IMR-90 (cell line): ENCODE results near the gene ADGRA3. TPM values are rescaled to one million over a fixed set of nuclear protein-coding genes. Genes with fewer than 3 reads are reported as not detected.

Experiments used
- ATAC-seq: fragments of 200-7000 bp; cut with Tn5 transposase; 2 replicates; pipeline ENCODE4 v1.9.1; 2020; ENCODE audit warnings: low read depth, mild to moderate bottlenecking, moderate library complexity
- BruUV-seq: library from RNA; stranded (reverse); fragments of 400-500 nt; replicated peaks from 2 replicates; lab custom pipeline; 2021; lab: Mats Ljungman, UMichigan
- CTCF ChIA-PET: fragments of 300-600 bp; formaldehyde crosslinking; extraction: SDS; loops from one replicate; lab custom pipeline; 2021; ENCODE audit warnings: antibody characterized with exemption; lab: Yijun Ruan, JAX
- POLR2A ChIA-PET: fragments of 300-600 bp; sonication (Branson Sonifier 250); formaldehyde crosslinking; loops from one replicate; lab custom pipeline; 2022; ENCODE audit warnings: antibody characterized with exemption; ENCODE audit not compliant: unreplicated experiment; lab: Charles Lee
- DNase-seq: peaks from one replicate; pipeline ENCODE4 v3.0.0; 2013
- H2AFZ ChIP-seq: replicated peaks from 2 replicates; pipeline ENCODE3; 2013; ENCODE audit warnings: low read length, mild to moderate bottlenecking; ENCODE audit not compliant: poor library complexity
- H2AK5ac ChIP-seq: 2 replicates; pipeline ENCODE4 v1.6.1; 2013; ENCODE audit warnings: low read depth, low read length, inconsistent platforms
- H2AK9ac ChIP-seq: replicated peaks from 2 replicates; pipeline ENCODE3; 2013; ENCODE audit warnings: mild to moderate bottlenecking, low read depth, low read length, moderate library complexity; ENCODE audit not compliant: poor library complexity
- H2BK120ac ChIP-seq: 2 replicates; pipeline ENCODE4 v1.6.1; 2013; ENCODE audit warnings: low read depth, low read length, inconsistent platforms
- H2BK15ac ChIP-seq: 3 replicates; pipeline ENCODE4 v1.6.1; 2013; ENCODE audit warnings: low read depth, low read length, inconsistent platforms
- H2BK20ac ChIP-seq: 2 replicates; pipeline ENCODE4 v1.6.1; 2013; ENCODE audit warnings: low read depth, mild to moderate bottlenecking, inconsistent platforms, low read length, moderate library complexity
- H2BK5ac ChIP-seq: 2 replicates; pipeline ENCODE4 v1.6.1; 2013; ENCODE audit warnings: mild to moderate bottlenecking, low read depth, low read length, inconsistent platforms; ENCODE audit not compliant: poor library complexity, severe bottlenecking
- H3K14ac ChIP-seq: replicated peaks from 2 replicates; pipeline ENCODE4 v1.6.1; 2013; ENCODE audit warnings: low read depth, low read length, inconsistent platforms
- H3K18ac ChIP-seq: 2 replicates; pipeline ENCODE4 v1.6.1; 2013; ENCODE audit warnings: low read depth, low read length, control low read depth
- H3K23ac ChIP-seq: 2 replicates; pipeline ENCODE4 v1.6.1; 2013; ENCODE audit warnings: low read depth, low read length, inconsistent platforms
- H3K27ac ChIP-seq: 2 replicates; pipeline ENCODE4 v1.5.1; 2013; ENCODE audit warnings: mild to moderate bottlenecking, control low read depth, low read length; ENCODE audit not compliant: insufficient read depth
- H3K27me3 ChIP-seq: 2 replicates; pipeline ENCODE4 v1.6.1; 2013; ENCODE audit warnings: low read length; ENCODE audit not compliant: control insufficient read depth, insufficient read depth
- H3K36me3 ChIP-seq: 2 replicates; pipeline ENCODE4 v1.6.1; 2013; ENCODE audit warnings: low read length, mixed read lengths; ENCODE audit not compliant: control insufficient read depth, insufficient read depth
- H3K4ac ChIP-seq: 2 replicates; pipeline ENCODE4 v1.6.1; 2013; ENCODE audit warnings: low read depth, low read length, inconsistent platforms
- H3K4me1 ChIP-seq: 2 replicates; pipeline ENCODE4 v1.6.1; 2013; ENCODE audit warnings: low read length, mixed read lengths; ENCODE audit not compliant: control insufficient read depth, insufficient read depth
- H3K4me2 ChIP-seq: 2 replicates; pipeline ENCODE4 v1.6.1; 2013; ENCODE audit warnings: low read depth, mild to moderate bottlenecking, control low read depth, low read length, moderate library complexity
- H3K4me3 ChIP-seq: 2 replicates; pipeline ENCODE4 v1.5.1; 2013; ENCODE audit warnings: low read depth, mild to moderate bottlenecking, control low read depth, low read length, moderate library complexity; ENCODE audit not compliant: insufficient read depth
- H3K56ac ChIP-seq: 2 replicates; pipeline ENCODE4 v1.6.1; 2013; ENCODE audit warnings: low read length, inconsistent platforms; ENCODE audit not compliant: insufficient read depth; ENCODE audit errors: extremely low read depth
- H3K79me1 ChIP-seq, 2 experiments: 2 replicates each; pipeline ENCODE4 v1.6.1; 2013; ENCODE audit warnings: low read length in 2 of 2, inconsistent platforms in 1 of 2, low read depth in 1 of 2
- H3K9ac ChIP-seq: 2 replicates; pipeline ENCODE4 v1.6.1; 2013; ENCODE audit warnings: low read depth, low read length, control low read depth
- H3K9me1 ChIP-seq: 2 replicates; pipeline ENCODE4 v1.6.1; 2013; ENCODE audit warnings: low read length, inconsistent platforms; ENCODE audit not compliant: insufficient read depth
- H3K9me3 ChIP-seq: 2 replicates; pipeline ENCODE4 v1.6.1; 2013; ENCODE audit warnings: low read length; ENCODE audit not compliant: control insufficient read depth, insufficient read depth
- H4K20me1 ChIP-seq: 2 replicates; pipeline ENCODE4 v1.6.1; 2013; ENCODE audit warnings: low read length, inconsistent platforms; ENCODE audit not compliant: insufficient read depth
- H4K5ac ChIP-seq: 2 replicates; pipeline ENCODE4 v1.6.1; 2013; ENCODE audit warnings: mild to moderate bottlenecking, low read depth, low read length, control low read depth
- H4K8ac ChIP-seq, 2 experiments: 2 replicates each; pipeline ENCODE4 v1.6.1; 2013; ENCODE audit warnings: low read depth in 2 of 2, low read length in 2 of 2, control low read depth in 1 of 2, inconsistent platforms in 1 of 2
- H4K91ac ChIP-seq: 2 replicates; pipeline ENCODE4 v1.6.1; 2013; ENCODE audit warnings: low read depth, low read length, inconsistent platforms; ENCODE audit not compliant: insufficient read depth
- BHLHE40 ChIP-seq: fragments of 150-350 bp; IDR thresholded peaks from 2 replicates; pipeline ENCODE4 v1.6.1; 2016; ENCODE audit warnings: mild to moderate bottlenecking, low read depth, low read length
- CEBPB ChIP-seq: IDR thresholded peaks from 2 replicates; pipeline ENCODE4 v1.6.1; 2012; ENCODE audit warnings: low read depth, low read length, improper control_type of control experiment
- FOS ChIP-seq: fragments of 150-350 bp; IDR thresholded peaks from 2 replicates; pipeline ENCODE4 v1.6.1; 2016; ENCODE audit warnings: low read depth, low read length
- NFE2L2 ChIP-seq: fragments of 150-350 bp; IDR thresholded peaks from 2 replicates; pipeline ENCODE4 v1.6.1; 2016; ENCODE audit warnings: low read depth, mild to moderate bottlenecking, low read length
- SMC3 ChIP-seq: fragments of 150-350 bp; IDR thresholded peaks from 2 replicates; pipeline ENCODE4 v1.6.1; 2016; ENCODE audit warnings: low read depth, mild to moderate bottlenecking, antibody characterized with exemption, low read length, moderate library complexity
- WGBS, 2 experiments: methylation state at CpG; one replicate each; pipeline versions ENCODE4 v1.1.5 to v1.1.7; 2013; ENCODE audit warnings: missing lambda C conversion rate in 2 of 2; ENCODE audit not compliant: insufficient read length in 1 of 2; ENCODE audit errors: extremely low coverage in 2 of 2; 5-methylcytosine and 5-hydroxymethylcytosine counted together
- dilution Hi-C: fragments of 300-500 bp; cut with HindIII; formaldehyde crosslinking; loops from one replicate; pipeline ENCODE4 v1.14.3; 2018; ENCODE audit warnings: low sequenced_read_pairs; ENCODE audit not compliant: unreplicated experiment
- in situ Hi-C: fragments of 300-500 bp; cut with MboI; formaldehyde crosslinking; loops from 3 replicates; pipeline ENCODE4 v1.14.3; 2019; ENCODE audit warnings: low sequenced_read_pairs, inconsistent platforms, mixed read lengths
- intact Hi-C: fragments of 100-400 bp; cut with micrococcal nuclease; formaldehyde crosslinking; loops from 2 replicates; pipeline ENCODE4 v1.10.0; 2022
- polyA plus RNA-seq, 3 experiments: library from polyadenylated mRNA; depleted of rRNA; stranded (reverse); fragments of >200 nt; gene quantifications; 2 replicates each; pipeline ENCODE4 v1.2.3, GENCODE V29; 2012; ENCODE audit warnings: low replicate concordance in 1 of 3
- total RNA-seq: library from RNA; depleted of rRNA; stranded (reverse); fragments of >200 nt; gene quantifications from 2 replicates; pipeline ENCODE4 v1.2.3, GENCODE V29; 2012
- TF ChIP-seq, protein P1 (sequence below): fragments of 150-350 bp; IDR thresholded peaks from 2 replicates; pipeline ENCODE4 v1.6.1; 2016; ENCODE audit warnings: low read depth, mild to moderate bottlenecking, low read length, moderate library complexity, borderline replicate concordance
- TF ChIP-seq, protein P2 (sequence below): conservative IDR thresholded peaks from 2 replicates; pipeline ENCODE4 v1.5.1; 2012; ENCODE audit warnings: mild to moderate bottlenecking, low read depth, low read length, improper control_type of control experiment

Gene ADGRA3
- total and polyA plus RNA-seq, 2 of the 4 experiments (the other 2 are of a cell fraction): 20.1 to 28.0 TPM

DNA sequence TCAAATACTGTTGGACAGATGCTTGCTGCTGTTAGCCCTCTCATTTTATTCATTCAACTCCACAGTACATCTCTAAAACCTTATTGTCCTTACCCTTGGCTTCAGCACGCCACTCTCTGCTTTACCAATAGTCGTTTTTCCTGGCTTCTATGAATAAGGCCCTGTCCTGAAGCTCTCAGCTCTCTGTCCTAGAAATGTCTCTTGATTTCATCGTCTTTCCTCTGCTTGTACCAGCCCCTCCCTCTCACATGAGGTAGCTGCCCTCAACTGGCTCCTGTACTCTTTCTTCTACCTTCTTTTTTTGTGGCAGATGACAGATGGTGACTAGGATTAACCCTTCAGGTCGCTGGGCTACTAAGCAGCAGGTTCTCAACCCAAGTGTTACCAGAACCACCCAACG, 11.4 kb downstream of the ADGRA3 start:
- no peak overlapping the region for H2BK15ac ChIP-seq
- 0 out of 2 replicates have a peak overlapping the region, but pooled peaks have one; percentile 24 for H3K23ac ChIP-seq
- DNase-seq (no peak), ATAC-seq (no peak)
- H2BK5ac ChIP-seq: no peak overlapping the region
- WGBS, 2 experiments: 80% methylated on average over 3 of the region's 5 CpGs; no CpG with 5 or more reads in 1 of the 2 experiments
- no peak overlapping the region for H4K5ac ChIP-seq
- H2AK5ac ChIP-seq: 0 out of 2 replicates have a peak overlapping the region, but pooled peaks have one; percentile 6
- H3K27me3 ChIP-seq: no peaks in the 10 kb centered on the region
- no peak overlapping the region for H4K91ac ChIP-seq
- H2BK120ac ChIP-seq: no peak overlapping the region
- TF ChIP-seq CEBPB: no peak
- TF ChIP-seq NFE2L2: no peak
- TF ChIP-seq SMC3: no peak
- TF ChIP-seq BHLHE40: no peak
- TF ChIP-seq FOS: no peak
- TF ChIP-seq, protein P1, sequence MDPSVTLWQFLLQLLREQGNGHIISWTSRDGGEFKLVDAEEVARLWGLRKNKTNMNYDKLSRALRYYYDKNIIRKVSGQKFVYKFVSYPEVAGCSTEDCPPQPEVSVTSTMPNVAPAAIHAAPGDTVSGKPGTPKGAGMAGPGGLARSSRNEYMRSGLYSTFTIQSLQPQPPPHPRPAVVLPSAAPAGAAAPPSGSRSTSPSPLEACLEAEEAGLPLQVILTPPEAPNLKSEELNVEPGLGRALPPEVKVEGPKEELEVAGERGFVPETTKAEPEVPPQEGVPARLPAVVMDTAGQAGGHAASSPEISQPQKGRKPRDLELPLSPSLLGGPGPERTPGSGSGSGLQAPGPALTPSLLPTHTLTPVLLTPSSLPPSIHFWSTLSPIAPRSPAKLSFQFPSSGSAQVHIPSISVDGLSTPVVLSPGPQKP: no peak
- TF ChIP-seq, protein P2, sequence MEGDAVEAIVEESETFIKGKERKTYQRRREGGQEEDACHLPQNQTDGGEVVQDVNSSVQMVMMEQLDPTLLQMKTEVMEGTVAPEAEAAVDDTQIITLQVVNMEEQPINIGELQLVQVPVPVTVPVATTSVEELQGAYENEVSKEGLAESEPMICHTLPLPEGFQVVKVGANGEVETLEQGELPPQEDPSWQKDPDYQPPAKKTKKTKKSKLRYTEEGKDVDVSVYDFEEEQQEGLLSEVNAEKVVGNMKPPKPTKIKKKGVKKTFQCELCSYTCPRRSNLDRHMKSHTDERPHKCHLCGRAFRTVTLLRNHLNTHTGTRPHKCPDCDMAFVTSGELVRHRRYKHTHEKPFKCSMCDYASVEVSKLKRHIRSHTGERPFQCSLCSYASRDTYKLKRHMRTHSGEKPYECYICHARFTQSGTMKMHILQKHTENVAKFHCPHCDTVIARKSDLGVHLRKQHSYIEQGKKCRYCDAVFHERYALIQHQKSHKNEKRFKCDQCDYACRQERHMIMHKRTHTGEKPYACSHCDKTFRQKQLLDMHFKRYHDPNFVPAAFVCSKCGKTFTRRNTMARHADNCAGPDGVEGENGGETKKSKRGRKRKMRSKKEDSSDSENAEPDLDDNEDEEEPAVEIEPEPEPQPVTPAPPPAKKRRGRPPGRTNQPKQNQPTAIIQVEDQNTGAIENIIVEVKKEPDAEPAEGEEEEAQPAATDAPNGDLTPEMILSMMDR: no peak
- intact Hi-C loops (no loop called here), dilution Hi-C loops (no loop called here), in situ Hi-C loops (no loop called here)
- no peak overlapping the region for H2AK9ac ChIP-seq
- no peak overlapping the region for H3K14ac ChIP-seq
- H3K4me2 ChIP-seq: no peak overlapping the region
- 0 out of 2 replicates have a peak overlapping the region, but pooled peaks have one; percentile 3 for H3K4ac ChIP-seq
- peaks cover 17% of the 10 kb centered on the region for H3K4me1 ChIP-seq
- POLR2A ChIA-PET: no interaction called here
- no peak overlapping the region for H4K8ac ChIP-seq
- no peak overlapping the region for H3K18ac ChIP-seq
- H3K56ac ChIP-seq: no peak overlapping the region
- no peaks in the 10 kb centered on the region for H3K9me3 ChIP-seq
- CTCF ChIA-PET: no interaction called here
- no peak overlapping the region for H3K4me3 ChIP-seq
- H2BK20ac ChIP-seq: no peak overlapping the region
- H3K9me1 ChIP-seq: peaks cover 16% of the 10 kb centered on the region; the same call in 1 of the 2 replicates
- H3K9ac ChIP-seq: no peak overlapping the region
- no peaks in the 10 kb centered on the region for H3K36me3 ChIP-seq
- no TSS peak for BruUV-seq
- peaks cover 28% of the 10 kb centered on the region for H4K20me1 ChIP-seq
- no peak overlapping the region for H3K27ac ChIP-seq
- peaks cover 51 to 64% of the 10 kb centered on the region in 2 experiments for H3K79me1 ChIP-seq
- no peak overlapping the region for H2AFZ ChIP-seq
